Measurements from ENCODE around the gene ZNF536. TPM values are rescaled to one million over a fixed set of nuclear protein-coding genes. Genes with fewer than 3 reads are reported as not detected.
"Not testable (repeated sequence)": the region's sequence is repeated elsewhere in the genome, so short reads cannot be mapped to it uniquely, and the experiment has no call there.

The ZNF536 gene
- total and polyA plus RNA-seq, 7 donors: 0.01 to 0.94 (median 0.20) TPM; not detected in 1

- Histone ChIP-seq H3K9me3 (no peaks in the 10 kb centered on the region), H3K27me3 (ENCODE audit: insufficient read depth in 3 of 3, low read length in 2 of 3) (no peaks in the 10 kb centered on the region), H3K4me3 (no peak overlapping the region), H3K27ac (no peak overlapping the region), H3K4me1 (no peaks in the 10 kb centered on the region), H3K36me3 (ENCODE audit: insufficient read depth in 1 of 2, low read depth in 1 of 2) (no peaks in the 10 kb centered on the region)
- peak in 1 of 2 donors; percentile 10 for DNase-seq
- 92 to 93% (median 92%) methylated on average over 8 of the region's 8 CpGs for WGBS, 3 donors
- no peak for TF ChIP-seq CTCF (IDR thresholded peaks at IDR 0.05)
- no peak for ATAC-seq
- intact Hi-C loops (cut with DNase I): no loop called here
Measured at GRCh38 chr19:30345686-30346085, 26.5 kb upstream of the ZNF536 start.

- intact Hi-C loops (cut with DNase I): not testable (repeated sequence)
Measured at GRCh38 chr19:30346468-30346867, 25.7 kb upstream of the ZNF536 start.

DNA sequence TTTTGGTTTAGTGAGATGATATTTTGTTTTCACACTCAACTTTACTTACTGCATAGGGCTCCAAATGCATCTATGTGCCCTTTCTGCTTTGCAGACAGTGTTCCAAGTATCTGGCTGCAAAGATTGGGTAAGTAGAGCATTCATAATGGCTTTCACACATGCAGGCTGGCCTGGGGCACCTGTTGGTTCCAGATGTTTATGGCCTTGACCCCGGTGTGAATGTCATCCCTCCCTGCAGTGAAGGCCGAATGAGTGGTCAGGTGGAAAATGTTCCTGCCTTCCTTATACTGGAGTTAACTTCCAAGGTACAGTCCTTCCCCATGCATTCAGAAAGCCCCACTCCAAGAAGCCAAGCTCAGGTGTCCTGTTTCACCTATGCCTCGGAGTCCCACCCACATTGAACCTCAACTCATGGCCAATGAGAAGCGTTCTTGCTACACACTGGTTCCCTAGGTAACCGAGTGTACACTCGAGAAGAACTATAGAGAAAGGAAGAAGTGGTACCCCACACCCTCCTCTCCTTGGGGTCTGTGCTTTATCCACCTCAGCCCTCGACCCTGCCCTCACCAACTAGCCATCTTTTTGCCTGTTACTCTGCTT is 23.0 kb upstream of the ZNF536 start:
- no peaks in the 10 kb centered on the region for H3K36me3 ChIP-seq (ENCODE audit: insufficient read depth in 1 of 2, low read depth in 1 of 2)
- DNase-seq (peak in 1 of 2 donors; percentile 4), ATAC-seq (no peak)
- H3K27ac ChIP-seq: no peak overlapping the region
- H3K27me3 ChIP-seq (ENCODE audit: insufficient read depth in 3 of 3, low read length in 2 of 3): no peaks in the 10 kb centered on the region
- TF ChIP-seq CTCF (IDR thresholded peaks at IDR 0.05): no peak
- no peak overlapping the region for H3K4me3 ChIP-seq
- no peaks in the 10 kb centered on the region for H3K9me3 ChIP-seq
- intact Hi-C loops (cut with DNase I): no loop called here
- 57 to 62% (median 60%) methylated on average over 7 of the region's 7 CpGs for WGBS, 3 donors
- no peaks in the 10 kb centered on the region for H3K4me1 ChIP-seq

More at GRCh38 chr19:30346468-30346867, 25.7 kb upstream of the ZNF536 start:
- DNase-seq; H3K27ac ChIP-seq; ATAC-seq; H3K4me3 ChIP-seq; H3K27me3 ChIP-seq (ENCODE audit: insufficient read depth in 3 of 3, low read length in 2 of 3); H3K4me1 ChIP-seq; H3K36me3 ChIP-seq (ENCODE audit: insufficient read depth in 1 of 2, low read depth in 1 of 2); H3K9me3 ChIP-seq: not testable (repeated sequence)
- WGBS, 3 donors: 97 to 100% (median 97%) methylated on average over 1 of the region's 1 CpG

GRCh38 chr19:30350692-30351663 is 21.2 kb upstream of the ZNF536 start:
- H3K4me3 ChIP-seq: no peak overlapping the region
- intact Hi-C loops (cut with DNase I): no loop called here
- no peaks in the 10 kb centered on the region for H3K4me1 ChIP-seq
- no peaks in the 10 kb centered on the region for H3K9me3 ChIP-seq
- no peak overlapping the region for H3K27ac ChIP-seq
- DNase-seq (no peak), ATAC-seq (no peak)
- no peak for TF ChIP-seq CTCF (IDR thresholded peaks at IDR 0.05)
- no peaks in the 10 kb centered on the region for H3K36me3 ChIP-seq (ENCODE audit: insufficient read depth in 1 of 2, low read depth in 1 of 2)
- WGBS, 3 donors: 66 to 71% (median 70%) methylated on average over 7 of the region's 7 CpGs
- no peaks in the 10 kb centered on the region for H3K27me3 ChIP-seq (ENCODE audit: insufficient read depth in 3 of 3, low read length in 2 of 3)

DNA sequence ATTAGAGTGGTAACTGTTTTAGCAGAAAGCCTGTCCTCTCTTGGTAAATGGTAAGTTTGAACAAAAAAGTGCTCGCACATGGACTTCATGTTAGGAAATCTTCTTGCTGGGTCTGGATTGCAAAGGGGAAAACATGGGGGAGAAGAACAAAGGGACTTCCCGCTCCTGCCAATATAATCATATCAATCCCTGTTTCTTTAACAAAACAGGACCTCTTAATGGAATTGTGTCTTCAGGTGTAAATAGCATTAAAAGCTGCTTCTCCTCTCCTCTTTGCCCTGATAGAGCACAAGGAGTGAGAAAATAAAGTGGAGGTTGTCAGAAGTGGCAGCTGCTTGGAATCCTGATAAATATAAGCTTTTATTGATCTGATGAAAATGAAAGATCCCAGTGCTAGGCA is 20.4 kb upstream of the ZNF536 start:
- intact Hi-C loops (cut with DNase I): no loop called here
- Histone ChIP-seq H3K9me3 (no peaks in the 10 kb centered on the region), H3K27ac (no peak overlapping the region), H3K4me3 (no peak overlapping the region), H3K36me3 (ENCODE audit: insufficient read depth in 1 of 2, low read depth in 1 of 2) (no peaks in the 10 kb centered on the region), H3K4me1 (no peaks in the 10 kb centered on the region), H3K27me3 (ENCODE audit: insufficient read depth in 3 of 3, low read length in 2 of 3) (no peaks in the 10 kb centered on the region)
- TF ChIP-seq CTCF (IDR thresholded peaks at IDR 0.05): no peak
- no peak for ATAC-seq
- no peak for DNase-seq
- WGBS, 3 donors: 89 to 90% (median 89%) methylated on average over 2 of the region's 2 CpGs
